Fibroblast of mammary gland (primary cell): ENCODE results near the gene NOL11.

ENCODE experiments used
- DNase-seq: peaks from one replicate; pipeline ENCODE4 v3.0.0-alpha.2; 2010; ENCODE audit warnings: low read depth
- H3K4me3 ChIP-seq: 2 replicates; pipeline ENCODE4 v1.5.1; 2011; ENCODE audit warnings: low read depth, mild to moderate bottlenecking, low read length, moderate library complexity; ENCODE audit not compliant: control insufficient read depth
- CTCF ChIP-seq: conservative IDR thresholded peaks from 2 replicates; pipeline ENCODE4 v1.5.1; 2011; ENCODE audit warnings: low read depth, low read length, inconsistent platforms; ENCODE audit not compliant: control insufficient read depth, insufficient read depth

NOL11 gene

GRCh38 chr17:67679225-67679624 lies 38.5 kb upstream of the NOL11 start:
- H3K4me3 ChIP-seq = no peak overlapping the region
- TF ChIP-seq CTCF = no peak
- DNase-seq = no peak

GRCh38 chr17:67679721-67680120 lies 38.0 kb upstream of the NOL11 start:
- no peak overlapping the region for H3K4me3 ChIP-seq
- TF ChIP-seq CTCF = no peak
- DNase-seq = no peak

- no peak overlapping the region for H3K4me3 ChIP-seq
- no peak for DNase-seq
- TF ChIP-seq CTCF = no peak
Measured at GRCh38 chr17:67680445-67681224, 37.1 kb upstream of the NOL11 start.

GRCh38 chr17:67682196-67682595 lies 35.5 kb upstream of the NOL11 start:
- TF ChIP-seq CTCF = no peak
- no peak for DNase-seq

GRCh38 chr17:67685351-67685750 lies 32.4 kb upstream of the NOL11 start:
- DNase-seq = no peak
- no peak for TF ChIP-seq CTCF
- H3K4me3 ChIP-seq = no peak overlapping the region

More at GRCh38 chr17:67682196-67682595, 35.5 kb upstream of the NOL11 start:
- H3K4me3 ChIP-seq = no peak overlapping the region

- H3K4me3 ChIP-seq = no peak overlapping the region
- no peak for TF ChIP-seq CTCF
- DNase-seq = no peak
Measured at GRCh38 chr17:67686241-67686640, 31.5 kb upstream of the NOL11 start.

- no peak for DNase-seq
- no peak for TF ChIP-seq CTCF
Measured at GRCh38 chr17:67687511-67687910, 30.2 kb upstream of the NOL11 start.

More at GRCh38 chr17:67687511-67687910, 30.2 kb upstream of the NOL11 start:
- H3K4me3 ChIP-seq = no peak overlapping the region
